Stimulated activated naive CD8-positive, alpha-beta T cell treated with anti-CD3 and anti-CD28 coated beads, Interleukin-15, Interleukin-2, amounts not matched to agents 100 U/mL and 50 U/mL, for 24 hours (primary cell): ENCODE results near the gene NAA20.
A peak's percentile ranks its signal among the peaks of the same experiment; 100 is the strongest.

ENCODE experiments used
- ATAC-seq: fragments of 150-1000 bp; cut with Tn5 transposase; one replicate; pipeline ENCODE4 v1.10.0; 2021
- DNase-seq: peaks from one replicate; pipeline ENCODE4 v3.0.0; 2021

The NAA20 gene

GRCh38 chr20:20017001-20017843, at the start of gene NAA20:
NAA20 (plus strand) TSS chr20:20017362; CDS start chr20:20017397, 35 bp downstream.
- ATAC-seq: peak; percentile 98
- DNase-seq: peak; percentile 93

DNA sequence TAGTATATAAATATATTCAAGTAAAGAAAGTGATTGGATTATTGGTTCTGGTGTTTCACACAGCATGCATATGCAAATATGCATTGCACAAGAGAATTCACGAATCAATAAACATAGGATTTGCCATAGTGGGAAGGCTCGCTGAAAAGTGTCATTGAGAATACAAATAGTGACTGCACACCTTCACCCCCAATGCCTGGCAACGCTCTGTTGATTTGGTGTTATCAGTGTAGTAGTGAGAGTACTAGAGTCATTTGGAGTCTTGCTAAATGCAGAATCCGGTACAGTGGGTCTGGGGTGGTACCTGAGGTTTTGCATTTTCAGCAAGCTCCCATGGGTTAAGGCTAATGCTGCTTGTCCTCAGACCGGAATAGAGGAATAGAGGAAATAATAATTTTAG, 49.7 kb upstream of the NAA20 start:
- DNase-seq (no peak), ATAC-seq (no peak)

- ATAC-seq (no peak), DNase-seq (no peak)
Measured at GRCh38 chr20:19968028-19968427, 49.1 kb upstream of the NAA20 start.

GRCh38 chr20:19968466-19969073, 48.6 kb upstream of the NAA20 start:
- no peak for ATAC-seq

DNA sequence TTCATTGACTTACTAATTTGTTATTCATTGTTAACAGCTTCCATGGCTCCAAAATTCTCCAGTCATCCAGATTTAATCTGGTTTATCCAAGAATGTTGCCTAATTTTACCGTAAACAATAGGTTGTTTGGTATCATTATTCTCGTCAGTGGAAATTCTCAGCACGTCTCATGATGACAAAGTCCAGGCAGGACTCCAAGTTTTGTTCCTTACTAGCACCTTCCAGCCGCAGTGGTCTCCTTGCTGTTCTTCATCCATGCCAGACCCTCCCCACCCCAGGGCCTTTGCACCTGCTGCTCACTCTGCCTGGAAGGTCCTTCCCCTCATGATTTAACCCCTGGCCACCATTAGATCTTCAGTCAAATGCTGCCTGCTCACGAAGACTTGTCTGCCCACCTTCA, 48.1 kb upstream of the NAA20 start:
- ATAC-seq (no peak), DNase-seq (no peak)

More at GRCh38 chr20:19968466-19969073, 48.6 kb upstream of the NAA20 start:
- DNase-seq: no peak

DNA sequence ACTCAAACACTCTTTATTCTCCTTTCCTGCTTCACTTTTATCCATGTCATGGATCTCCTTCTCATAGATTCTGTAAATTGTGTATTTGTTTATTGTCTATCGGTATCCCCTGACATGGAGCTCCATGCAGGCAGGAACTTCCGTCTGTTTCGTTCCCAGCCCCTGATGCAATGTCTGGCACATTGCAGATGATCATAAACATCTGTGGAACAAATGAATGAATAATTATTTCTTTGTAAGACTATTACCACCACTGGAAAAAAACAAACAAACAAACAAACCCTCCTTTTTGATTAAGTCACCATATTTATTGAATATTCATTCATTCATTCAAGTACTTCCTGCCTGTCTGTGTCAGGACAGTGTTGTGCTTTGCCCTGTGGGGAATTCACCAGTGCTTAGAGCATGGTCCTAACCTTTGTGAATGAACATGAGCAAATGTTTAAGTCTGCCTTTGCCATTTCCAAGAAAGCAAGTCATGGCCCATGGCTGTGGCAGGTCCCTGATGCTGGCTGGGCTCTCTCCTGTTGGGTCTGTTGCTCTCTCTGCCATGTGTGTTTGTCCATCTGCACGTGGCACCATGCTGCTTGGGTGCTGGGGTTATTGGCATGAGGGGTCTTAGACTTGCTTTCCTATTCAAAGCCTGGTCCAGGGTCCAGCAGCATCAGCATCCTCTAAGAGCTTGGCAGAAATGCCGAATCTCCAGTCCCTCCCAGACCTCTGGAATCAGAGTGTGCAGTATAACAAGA, 47.5 kb upstream of the NAA20 start:
- DNase-seq (no peak), ATAC-seq (no peak)

- no peak for DNase-seq
- ATAC-seq: no peak
Measured at GRCh38 chr20:19970256-19970765, 46.9 kb upstream of the NAA20 start.

DNA sequence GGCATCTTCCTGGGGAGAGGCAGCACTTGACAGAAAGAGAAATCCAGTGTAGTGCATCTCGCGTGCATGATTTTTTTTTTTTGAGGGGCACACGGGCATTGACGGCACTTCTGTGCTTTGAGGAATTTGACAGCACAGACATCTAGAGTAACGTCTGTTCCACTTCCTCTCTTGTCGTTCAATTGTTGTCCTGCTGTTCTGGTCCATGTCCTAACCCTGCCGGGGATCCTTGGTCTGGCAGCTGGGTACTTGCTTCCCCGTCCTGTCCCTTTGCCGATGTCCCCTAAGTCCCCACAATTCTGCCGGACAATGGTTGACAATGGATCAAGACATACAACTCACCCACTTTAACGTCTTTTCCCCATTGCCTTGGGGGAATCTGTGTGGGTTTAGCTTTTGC, 46.0 kb upstream of the NAA20 start:
- no peak for DNase-seq
- no peak for ATAC-seq

DNA sequence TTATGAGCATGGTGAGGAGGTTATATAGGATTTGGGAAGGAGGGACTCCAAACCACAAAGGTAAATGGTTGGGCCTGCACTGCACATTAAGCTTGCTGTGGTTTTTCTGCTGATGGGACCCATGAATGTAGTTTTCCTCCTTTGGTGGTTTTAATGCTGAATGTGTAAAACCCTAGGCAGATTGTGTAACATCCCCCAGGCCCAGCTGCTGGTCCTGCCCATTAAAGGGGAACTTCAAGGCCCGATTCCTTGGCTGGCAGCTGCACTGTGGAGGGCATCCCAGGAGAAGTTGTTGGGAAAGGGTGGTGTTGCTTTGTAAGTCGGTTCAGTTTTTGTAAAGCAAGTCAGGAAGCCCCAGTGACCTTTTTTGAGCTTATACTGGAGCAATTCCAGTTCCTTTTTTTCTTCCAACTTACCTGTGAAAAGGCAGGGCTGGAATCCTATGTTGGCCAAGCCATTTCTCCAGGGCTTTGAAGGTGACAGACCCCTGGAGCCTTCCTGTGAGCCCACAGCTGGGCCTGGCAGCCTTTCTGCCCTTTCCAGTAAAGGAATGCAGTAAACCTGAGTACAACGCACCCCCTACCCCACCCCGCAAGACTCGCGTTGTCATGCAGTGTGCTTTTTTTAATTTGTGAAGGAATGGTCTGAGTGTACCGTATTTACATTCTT, 43.1 kb upstream of the NAA20 start:
- DNase-seq (no peak), ATAC-seq (no peak)

- ATAC-seq: no peak
- no peak for DNase-seq
Measured at GRCh38 chr20:19974630-19975435, 42.3 kb upstream of the NAA20 start.

DNA sequence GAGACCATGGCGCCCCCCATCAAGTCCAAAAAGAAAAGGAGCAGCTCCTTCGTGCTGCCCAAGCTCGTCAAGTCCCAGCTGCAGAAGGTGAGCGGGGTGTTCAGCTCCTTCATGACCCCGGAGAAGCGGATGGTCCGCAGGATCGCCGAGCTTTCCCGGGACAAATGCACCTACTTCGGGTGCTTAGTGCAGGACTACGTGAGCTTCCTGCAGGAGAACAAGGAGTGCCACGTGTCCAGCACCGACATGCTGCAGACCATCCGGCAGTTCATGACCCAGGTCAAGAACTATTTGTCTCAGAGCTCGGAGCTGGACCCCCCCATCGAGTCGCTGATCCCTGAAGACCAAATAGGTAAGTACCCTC, 41.7 kb upstream of the NAA20 start:
- DNase-seq: no peak

GRCh38 chr20:19975901-19976300, 41.3 kb upstream of the NAA20 start:
- DNase-seq (no peak), ATAC-seq (no peak)

More for the DNA sequence above, 41.7 kb upstream of the NAA20 start:
- ATAC-seq: no peak

DNA sequence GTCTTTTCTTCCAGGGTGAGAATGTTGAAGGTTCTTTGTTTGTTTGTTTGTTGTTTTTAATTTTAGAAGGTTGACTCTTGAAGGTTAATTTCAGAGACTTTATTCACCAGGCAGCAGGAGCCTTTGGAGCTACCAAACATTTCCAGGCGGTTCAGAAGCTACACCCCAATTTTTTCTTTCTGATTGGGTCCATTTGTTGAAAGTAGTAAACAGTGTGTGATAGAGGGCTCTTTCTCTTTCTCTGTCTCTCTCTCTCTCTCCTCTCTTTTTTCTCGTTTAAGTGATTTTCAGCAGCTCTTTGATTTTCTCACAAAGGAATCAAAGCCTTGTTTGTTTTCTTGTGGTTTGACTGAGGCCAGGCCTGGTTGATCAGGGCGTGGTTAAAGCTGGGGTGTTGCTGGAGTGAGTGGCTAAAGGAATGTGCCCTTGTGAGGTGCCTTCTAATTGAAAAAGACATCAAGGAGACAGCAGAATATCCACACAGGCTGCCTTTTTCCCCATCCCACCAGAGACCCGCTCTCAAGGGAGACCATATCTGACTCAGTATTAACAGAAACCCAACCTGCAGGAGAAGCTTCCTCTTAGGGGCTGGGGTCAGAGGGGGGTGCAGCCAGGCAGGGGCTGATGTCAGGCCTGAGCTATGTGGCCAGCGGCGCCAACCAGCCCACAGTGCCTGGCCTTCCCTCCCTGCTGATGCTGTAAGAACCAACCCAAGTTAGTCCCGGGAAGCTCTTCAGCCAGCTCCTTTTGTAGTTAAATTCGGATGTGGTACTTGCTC, 40.4 kb upstream of the NAA20 start:
- DNase-seq (no peak), ATAC-seq (no peak)

- ATAC-seq (no peak), DNase-seq (no peak)
Measured at GRCh38 chr20:19977373-19977770, 39.8 kb upstream of the NAA20 start.

- DNase-seq: no peak
- no peak for ATAC-seq
Measured at GRCh38 chr20:19978511-19979210, 38.5 kb upstream of the NAA20 start.

DNA sequence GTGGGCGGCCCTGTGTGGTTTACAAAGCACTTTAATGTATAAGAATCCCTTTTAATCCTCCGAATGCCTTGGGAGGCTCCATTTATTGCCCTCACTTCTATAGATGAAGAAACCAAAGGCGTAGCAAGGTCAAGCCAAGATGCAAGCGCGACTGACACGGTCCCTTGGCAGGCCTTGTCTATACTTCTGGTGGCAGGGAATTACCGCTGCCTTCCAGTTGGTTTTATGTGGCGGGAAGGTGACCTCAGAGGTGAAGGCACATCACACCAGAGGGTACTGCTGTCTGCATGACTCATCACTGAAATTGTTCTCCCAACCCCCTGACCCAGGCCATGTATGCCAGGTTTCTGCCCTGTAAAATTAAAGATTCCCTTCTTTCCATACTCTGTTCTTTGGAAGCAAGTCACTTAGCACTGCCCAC, 36.1 kb upstream of the NAA20 start:
- DNase-seq: no peak
- peak; percentile 36 for ATAC-seq

DNA sequence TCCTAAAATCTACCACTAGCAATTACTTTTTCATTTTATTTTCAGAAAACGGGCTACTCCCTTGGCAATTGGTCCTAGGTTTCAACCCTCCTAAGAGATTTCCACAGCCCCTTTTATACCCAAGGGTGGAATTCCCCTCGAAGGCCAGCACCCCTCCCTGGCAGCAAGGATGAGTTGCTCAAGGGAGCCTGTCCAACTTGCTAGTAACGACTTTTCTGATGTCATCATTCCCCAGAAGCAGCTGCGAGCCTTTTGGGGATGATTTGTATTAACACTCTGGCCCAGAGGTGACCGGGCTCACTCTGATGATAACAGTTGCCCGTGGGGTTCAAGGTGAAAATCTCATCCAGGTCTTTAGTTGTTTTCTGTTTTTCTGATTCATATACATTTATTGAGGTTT, 30.7 kb upstream of the NAA20 start:
- DNase-seq: no peak
- no peak for ATAC-seq

DNA sequence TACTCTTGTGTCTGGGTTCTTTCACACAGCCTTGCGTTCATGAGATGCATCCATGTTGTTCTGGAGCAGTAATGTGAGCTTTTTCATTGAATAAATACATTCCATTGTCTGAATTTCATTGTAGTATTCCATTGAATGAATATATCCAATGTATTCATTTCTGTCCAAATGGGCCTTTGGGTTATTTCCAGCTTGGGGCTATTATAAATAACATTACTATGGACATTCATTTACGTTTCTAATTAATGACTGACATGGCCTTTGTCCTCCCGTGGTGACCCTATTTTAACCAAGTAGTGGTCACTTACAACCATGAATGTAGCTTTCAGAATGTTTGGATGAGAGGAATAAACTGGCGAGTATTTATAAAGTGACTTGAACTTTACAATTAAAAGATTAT, 30.1 kb upstream of the NAA20 start:
- DNase-seq: no peak

GRCh38 chr20:19990850-19991249, 26.3 kb upstream of the NAA20 start:
- DNase-seq (no peak), ATAC-seq (no peak)

More for the DNA sequence above, 30.1 kb upstream of the NAA20 start:
- ATAC-seq: no peak

DNA sequence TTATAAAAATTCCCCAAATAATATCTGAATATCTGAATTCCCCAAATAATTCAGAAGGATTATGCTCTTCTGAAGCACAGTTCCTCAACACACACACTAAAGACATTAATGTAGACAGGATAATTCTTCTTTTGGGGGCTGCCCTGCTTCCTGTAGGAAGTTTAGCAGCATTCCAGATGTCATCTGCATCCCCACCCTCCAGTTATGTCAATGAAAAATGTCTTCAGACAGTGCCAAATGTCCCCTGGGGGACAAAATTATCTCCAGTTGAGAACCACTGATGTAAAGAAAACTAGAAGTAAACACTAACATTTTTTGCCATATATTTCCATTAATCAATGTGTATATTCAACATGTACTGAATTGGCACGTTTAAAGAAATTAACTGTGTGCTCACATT, 25.9 kb upstream of the NAA20 start:
- ATAC-seq: no peak
- no peak for DNase-seq
